Kidney glomerular epithelial cell (primary cell): ENCODE measurements around the gene SAMD14.
A peak's percentile ranks its signal among the peaks of the same experiment; 100 is the strongest.

ENCODE experiments used
- DNase-seq: peaks from one replicate; lab custom pipeline; 2025; lab: John Stamatoyannopoulos, UW

SAMD14 gene

GRCh38 chr17:50147841-50148225 is 17.9 kb upstream of the SAMD14 start:
- no peak for DNase-seq

GRCh38 chr17:50146927-50147665 is 17.1 kb upstream of the SAMD14 start:
- no peak for DNase-seq

GRCh38 chr17:50146230-50146926 is 16.4 kb upstream of the SAMD14 start:
- DNase-seq: no peak

GRCh38 chr17:50145532-50146229 is 15.7 kb upstream of the SAMD14 start:
- DNase-seq: no peak

- DNase-seq: no peak
Observed at GRCh38 chr17:50144845-50145531, 15.0 kb upstream of the SAMD14 start.

- DNase-seq: no peak
Observed at GRCh38 chr17:50144355-50144754, 14.4 kb upstream of the SAMD14 start.

GRCh38 chr17:50143461-50144176 is 13.7 kb upstream of the SAMD14 start:
- no peak for DNase-seq

GRCh38 chr17:50141745-50142110 is 11.8 kb upstream of the SAMD14 start:
- no peak for DNase-seq

- no peak for DNase-seq
Observed at GRCh38 chr17:50141026-50141744, 11.2 kb upstream of the SAMD14 start.

GRCh38 chr17:50139950-50140885 is 10.3 kb upstream of the SAMD14 start:
- DNase-seq: peak; percentile 67

- DNase-seq: no peak
Observed at GRCh38 chr17:50139185-50139783, 9.3 kb upstream of the SAMD14 start.

- DNase-seq: no peak
Observed at GRCh38 chr17:50137042-50137441, 7.1 kb upstream of the SAMD14 start.

- DNase-seq: no peak
Observed at GRCh38 chr17:50136096-50136687, 6.2 kb upstream of the SAMD14 start.

GRCh38 chr17:50135316-50136095 is 5.5 kb upstream of the SAMD14 start:
- no peak for DNase-seq

- DNase-seq: no peak
Observed at GRCh38 chr17:50134206-50135110, 4.5 kb upstream of the SAMD14 start.

- no peak for DNase-seq
Observed at GRCh38 chr17:50133769-50134099, 3.8 kb upstream of the SAMD14 start.

- DNase-seq: no peak
Observed at GRCh38 chr17:50133028-50133768, 3.2 kb upstream of the SAMD14 start.
